Measurements from ENCODE around the gene NINJ2.

The NINJ2 gene

GRCh38 chr12:549476-550082 lies 113.7 kb downstream of the NINJ2 start:
- Histone ChIP-seq H3K9ac (ENCODE audit: low read depth, low read length) (no peak overlapping the region), H4K20me1 (ENCODE audit: insufficient read depth, low read length) (peaks cover 5% of the 10 kb centered on the region; the same call in 1 of the 2 replicates), H3K4me1 (ENCODE audit: insufficient read depth, low read length) (peaks cover 9% of the 10 kb centered on the region), H3K27me3 (ENCODE audit: insufficient read depth, low read length, poor library complexity) (peaks cover 20% of the 10 kb centered on the region), H3K36me3 (ENCODE audit: insufficient read depth, low read length) (no peaks in the 10 kb centered on the region), H3K4me2 (ENCODE audit: insufficient read depth, low read length) (no peak overlapping the region), H2AFZ (ENCODE audit: low read depth, low read length) (no peak overlapping the region), H3K27ac (ENCODE audit: low read length) (no peak overlapping the region), H3K9me3 (ENCODE audit: insufficient read depth, low read length, severe bottlenecking) (no peaks in the 10 kb centered on the region), H3K79me2 (ENCODE audit: insufficient read depth, low read length) (no peaks in the 10 kb centered on the region), H3K4me3 (ENCODE audit: low read depth in 1 of 2, low read length in 2 of 2) (no peak overlapping the region)
- ATAC-seq (ENCODE audit: insufficient read depth, low read depth) (no peak), DNase-seq (no peak)
- no peak for TF ChIP-seq EZH2 (IDR thresholded peaks at IDR 0.05; ENCODE audit: borderline replicate concordance, low read depth, low read length, severe bottlenecking)
- TF ChIP-seq CTCF (IDR thresholded peaks at IDR 0.05; ENCODE audit: borderline replicate concordance, extremely low read depth, low read length, poor library complexity, severe bottlenecking): no peak

- Histone ChIP-seq H3K79me2 (ENCODE audit: insufficient read depth, low read length) (no peaks in the 10 kb centered on the region), H3K4me3 (ENCODE audit: low read depth in 1 of 2, low read length in 2 of 2) (no peak overlapping the region), H3K27me3 (ENCODE audit: insufficient read depth, low read length, poor library complexity) (peaks cover 20% of the 10 kb centered on the region), H4K20me1 (ENCODE audit: insufficient read depth, low read length) (peaks cover 5% of the 10 kb centered on the region; the same call in 1 of the 2 replicates), H3K36me3 (ENCODE audit: insufficient read depth, low read length) (no peaks in the 10 kb centered on the region), H3K9me3 (ENCODE audit: insufficient read depth, low read length, severe bottlenecking) (no peaks in the 10 kb centered on the region), H3K27ac (ENCODE audit: low read length) (no peak overlapping the region), H3K4me1 (ENCODE audit: insufficient read depth, low read length) (peaks cover 9% of the 10 kb centered on the region), H3K9ac (ENCODE audit: low read depth, low read length) (no peak overlapping the region), H3K4me2 (ENCODE audit: insufficient read depth, low read length) (no peak overlapping the region), H2AFZ (ENCODE audit: low read depth, low read length) (no peak overlapping the region)
- DNase-seq: no peak
- TF ChIP-seq CTCF (IDR thresholded peaks at IDR 0.05; ENCODE audit: borderline replicate concordance, extremely low read depth, low read length, poor library complexity, severe bottlenecking): no peak
- ATAC-seq (ENCODE audit: insufficient read depth, low read depth): no peak
Measured at GRCh38 chr12:547883-548470, 115.3 kb downstream of the NINJ2 start.

- Histone ChIP-seq H4K20me1 (ENCODE audit: insufficient read depth, low read length) (peaks cover 5% of the 10 kb centered on the region; the same call in 1 of the 2 replicates), H3K9me3 (ENCODE audit: insufficient read depth, low read length, severe bottlenecking) (no peaks in the 10 kb centered on the region), H3K79me2 (ENCODE audit: insufficient read depth, low read length) (no peaks in the 10 kb centered on the region), H3K4me1 (ENCODE audit: insufficient read depth, low read length) (peaks cover 9% of the 10 kb centered on the region), H3K9ac (ENCODE audit: low read depth, low read length) (no peak overlapping the region), H3K27ac (ENCODE audit: low read length) (no peak overlapping the region), H3K36me3 (ENCODE audit: insufficient read depth, low read length) (no peaks in the 10 kb centered on the region), H3K4me2 (ENCODE audit: insufficient read depth, low read length) (peak overlapping the region; percentile 58), H2AFZ (ENCODE audit: low read depth, low read length) (peak overlapping the region; percentile 66; the same call in 1 of the 2 replicates), H3K27me3 (ENCODE audit: insufficient read depth, low read length, poor library complexity) (peaks cover 20% of the 10 kb centered on the region), H3K4me3 (ENCODE audit: low read depth in 1 of 2, low read length in 2 of 2) (peak overlapping the region in 1 of 2 experiments; percentile 30; a peak in 1 of 4 replicates)
- peak; percentile 68 for DNase-seq
- peak; percentile 89 for ATAC-seq (ENCODE audit: insufficient read depth, low read depth)
- TF ChIP-seq EZH2 (IDR thresholded peaks at IDR 0.05; ENCODE audit: borderline replicate concordance, low read depth, low read length, severe bottlenecking) (no peak), CTCF (IDR thresholded peaks at IDR 0.05; ENCODE audit: borderline replicate concordance, extremely low read depth, low read length, poor library complexity, severe bottlenecking) (peak; percentile 99)
Measured at GRCh38 chr12:546920-547845, 116.1 kb downstream of the NINJ2 start.

Measured in DND-41 (cell line).